H1 (cell line): ENCODE data around the gene SYDE2. TPM values are rescaled to one million over a fixed set of nuclear protein-coding genes. Genes with fewer than 3 reads are reported as not detected.

Experiments used
- CBX5 ChIP-seq: fragments of 300-800, 300-1000 bp; sonication (generic); IDR thresholded peaks from 2 replicates; pipeline ENCODE4 v1.7.1; 2016; ENCODE audit warnings: antibody characterized with exemption, low read length, low read depth
- CBX8 ChIP-seq: fragments of 300-800, 300-1000 bp; sonication (generic); IDR thresholded peaks from 2 replicates; pipeline ENCODE4 v1.7.1; 2016; ENCODE audit warnings: low read depth, low read length, borderline replicate concordance
- CHD2 ChIP-seq: IDR thresholded peaks from 2 replicates; pipeline ENCODE4 v1.6.1; 2012; ENCODE audit warnings: low read length, improper control_type of control experiment
- HDAC6 ChIP-seq: IDR thresholded peaks from one replicate; pipeline ENCODE4 v1.7.1; 2012; ENCODE audit warnings: low read depth, mild to moderate bottlenecking, inconsistent platforms, low read length, moderate library complexity
- KDM4A ChIP-seq: IDR thresholded peaks from one replicate; pipeline ENCODE4 v1.7.1; 2012; ENCODE audit warnings: low read depth, mild to moderate bottlenecking, moderate library complexity, low read length, inconsistent platforms; ENCODE audit not compliant: severe bottlenecking
- MAX ChIP-seq: IDR thresholded peaks from 2 replicates; pipeline ENCODE4 v1.6.1; 2012; ENCODE audit warnings: inconsistent platforms
- RNF2 ChIP-seq: fragments of 200-900, 300-1000 bp; sonication (generic); IDR thresholded peaks from 2 replicates; pipeline ENCODE4 v1.7.1; 2016; ENCODE audit warnings: borderline replicate concordance, low read depth, mild to moderate bottlenecking, antibody characterized with exemption, low read length; ENCODE audit not compliant: poor library complexity, severe bottlenecking; ENCODE audit errors: missing control alignments
- polyA plus RNA-seq, 7 experiments: library from polyadenylated mRNA; depleted of rRNA in 3 of 7; stranded (reverse) in 5 of 7; unstranded in 2 of 7; fragments of >200 nt in 5 of 7; fragments of 200-250 nt in 2 of 7; gene quantifications; 1 replicate in 5 of 7; 2 replicates in 1 of 7; 4 replicates in 1 of 7; pipeline versions ENCODE4 v1.2.1 to v1.2.3, GENCODE V29; 2011 to 2013; ENCODE audit warnings: missing spikeins in 2 of 7, mixed read lengths in 2 of 7
- total RNA-seq: library from RNA; stranded (reverse); fragmentation: NEBNext Ultra II Directional; extraction: Animal tissue kit (Norgen Biotek cat#: 25700); gene quantifications from 2 replicates; pipeline ENCODE4 v1.2.1, GENCODE V29; 2021

The SYDE2 gene
- total and polyA plus RNA-seq, 2 of the 8 experiments (the other 6 are each of a cell fraction or from before 2014, with no cell fraction given): 1.6 to 14.6 TPM

- TF ChIP-seq CBX8 (no peak), RNF2 (no peak), HDAC6 (no peak), CBX5 (no peak), KDM4A (no peak), MAX (no peak), CHD2 (no peak)
Observed at GRCh38 chr1:85225624-85226380, 25.0 kb upstream of the SYDE2 start (continued).
